Gastrocnemius medialis (tissue), 4 donors: Measurements from ENCODE around the gene LGALS12.

Experiments used
- CTCF ChIP-seq, 5 experiments: fragments of 450-650 bp in 3 of 5; fragments of 200-600 bp in 2 of 5; sonication (generic) in 2 of 5; IDR thresholded peaks in 4 of 5; conservative IDR thresholded peaks in 1 of 5; 1 replicate in 4 of 5; 2 replicates in 1 of 5; pipeline ENCODE4 v1.5.1; 2016 to 2019; ENCODE audit warnings: antibody characterized with exemption in 5 of 5, mild to moderate bottlenecking in 3 of 5, moderate library complexity in 3 of 5
- POLR2A ChIP-seq, 2 donors: fragments of 450-650 bp; IDR thresholded peaks; one replicate each; pipeline ENCODE4 v1.6.1; 2017; ENCODE audit warnings: antibody characterized with exemption in 2 of 2, mild to moderate bottlenecking in 2 of 2, moderate library complexity in 2 of 2

- TF ChIP-seq POLR2A (IDR thresholded peaks at IDR 0.05) (no peak), CTCF (IDR thresholded peaks at IDR 0.05 in 4 of 5, conservative IDR thresholded peaks at IDR 0.05 in 1 of 5) (no peak)
Measured at GRCh38 chr11:63491240-63491587, 14.7 kb upstream of the LGALS12 start.
